Jurkat, Clone E6-1 (cell line): ENCODE data around the gene RGS21.
A peak's percentile ranks its signal among the peaks of the same experiment; 100 is the strongest.

ENCODE experiments used
- DNase-seq: peaks from one replicate; pipeline ENCODE4 v3.0.0-alpha.2; 2011; ENCODE audit warnings: low read depth, low spot score
- H3K4me3 ChIP-seq: 2 replicates; pipeline ENCODE4 v1.5.1; 2011; ENCODE audit warnings: mild to moderate bottlenecking, low read length, control low read depth, moderate library complexity

RGS21 gene

GRCh38 chr1:192375306-192375705 lies 58.5 kb downstream of the RGS21 start:
- H3K4me3 ChIP-seq, result no peak overlapping the region
- no peak for DNase-seq

GRCh38 chr1:192376374-192376773 lies 59.6 kb downstream of the RGS21 start:
- peak; percentile 42 for DNase-seq
- H3K4me3 ChIP-seq, result no peak overlapping the region

- DNase-seq, result no peak
- no peak overlapping the region for H3K4me3 ChIP-seq
Observed at GRCh38 chr1:192378276-192378675, 61.5 kb downstream of the RGS21 start.

- no peak for DNase-seq
- H3K4me3 ChIP-seq, result no peak overlapping the region
Observed at GRCh38 chr1:192378878-192379277, 62.1 kb downstream of the RGS21 start.

- H3K4me3 ChIP-seq, result no peak overlapping the region
- DNase-seq, result no peak
Observed at GRCh38 chr1:192379554-192379953, 62.8 kb downstream of the RGS21 start.

GRCh38 chr1:192382758-192383157 lies 66.0 kb downstream of the RGS21 start:
- no peak for DNase-seq
- H3K4me3 ChIP-seq, result no peak overlapping the region

- no peak overlapping the region for H3K4me3 ChIP-seq
- no peak for DNase-seq
Observed at GRCh38 chr1:192386051-192386650, 69.4 kb downstream of the RGS21 start.

- no peak overlapping the region for H3K4me3 ChIP-seq
- DNase-seq, result no peak
Observed at GRCh38 chr1:192395211-192395610, 78.4 kb downstream of the RGS21 start.

- no peak for DNase-seq
- no peak overlapping the region for H3K4me3 ChIP-seq
Observed at GRCh38 chr1:192395895-192396294, 79.1 kb downstream of the RGS21 start.

- no peak overlapping the region for H3K4me3 ChIP-seq
- no peak for DNase-seq
Observed at GRCh38 chr1:192399161-192399560, 82.4 kb downstream of the RGS21 start.

- no peak for DNase-seq
Observed at GRCh38 chr1:192401825-192402224, 85.0 kb downstream of the RGS21 start.

GRCh38 chr1:192402571-192402970 lies 85.8 kb downstream of the RGS21 start:
- H3K4me3 ChIP-seq, result no peak overlapping the region
- DNase-seq, result no peak

More at GRCh38 chr1:192401825-192402224, 85.0 kb downstream of the RGS21 start:
- H3K4me3 ChIP-seq, result no peak overlapping the region

- no peak for DNase-seq
- H3K4me3 ChIP-seq, result no peak overlapping the region
Observed at GRCh38 chr1:192407206-192407605, 90.4 kb downstream of the RGS21 start.
